Loucy (cell line): ENCODE results near the gene LIN37.

Experiments
- EZH2phosphoT487 ChIP-seq: fragments of 200-600 bp; IDR thresholded peaks from 2 replicates; pipeline ENCODE4 v1.6.1; 2018; ENCODE audit warnings: antibody characterized with exemption, mild to moderate bottlenecking, moderate library complexity, borderline replicate concordance
- TF ChIP-seq, protein P1 (sequence below): fragments of 200-600 bp; sonication (generic); conservative IDR thresholded peaks from 2 replicates; pipeline ENCODE4 v1.5.1; 2014; ENCODE audit warnings: mild to moderate bottlenecking, antibody characterized with exemption, low read length

DNA sequence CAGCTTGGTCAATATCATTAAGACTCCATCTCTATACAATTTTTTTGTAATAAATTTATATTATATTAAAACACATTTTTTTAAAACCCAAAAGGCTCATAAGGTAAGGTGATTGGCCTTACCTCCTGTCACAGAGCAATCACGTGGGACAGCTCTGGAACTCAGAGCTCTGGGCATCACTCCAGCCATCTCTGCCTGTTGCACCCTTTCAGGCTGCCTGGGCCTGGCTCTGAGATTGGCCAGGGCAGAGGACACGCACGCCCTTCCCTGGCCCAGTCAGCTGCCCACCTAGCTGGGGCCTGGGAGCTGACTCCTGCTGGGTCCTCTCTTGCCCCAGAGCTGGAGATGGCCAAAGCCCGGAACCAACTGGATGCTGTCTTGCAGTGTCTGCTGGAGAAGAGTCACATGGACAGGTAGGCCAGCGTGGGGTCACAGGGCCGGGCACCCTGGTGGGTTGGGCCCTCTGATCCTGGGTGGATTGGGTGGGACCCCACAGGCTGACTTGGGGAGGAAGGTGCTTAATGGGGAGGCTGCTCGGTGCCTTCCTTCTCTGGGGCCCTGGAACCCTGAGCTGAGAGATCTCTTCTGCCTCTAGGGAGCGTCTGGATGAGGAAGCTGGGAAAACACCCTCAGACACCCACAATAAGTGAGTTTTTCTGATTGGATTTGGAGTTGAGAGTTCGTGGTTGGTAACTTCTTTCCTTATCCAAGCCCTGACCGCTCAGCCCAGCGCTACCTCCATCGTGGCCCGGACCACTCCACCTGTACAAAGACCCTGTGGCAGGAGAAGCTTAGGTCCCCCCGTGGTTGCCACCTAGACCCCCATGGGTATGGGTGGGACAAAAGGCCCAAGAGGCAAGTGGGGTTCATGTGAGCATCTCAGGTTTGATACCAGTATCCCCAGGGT lies 3.7 kb downstream of the LIN37 start:
- TF ChIP-seq, protein P1, sequence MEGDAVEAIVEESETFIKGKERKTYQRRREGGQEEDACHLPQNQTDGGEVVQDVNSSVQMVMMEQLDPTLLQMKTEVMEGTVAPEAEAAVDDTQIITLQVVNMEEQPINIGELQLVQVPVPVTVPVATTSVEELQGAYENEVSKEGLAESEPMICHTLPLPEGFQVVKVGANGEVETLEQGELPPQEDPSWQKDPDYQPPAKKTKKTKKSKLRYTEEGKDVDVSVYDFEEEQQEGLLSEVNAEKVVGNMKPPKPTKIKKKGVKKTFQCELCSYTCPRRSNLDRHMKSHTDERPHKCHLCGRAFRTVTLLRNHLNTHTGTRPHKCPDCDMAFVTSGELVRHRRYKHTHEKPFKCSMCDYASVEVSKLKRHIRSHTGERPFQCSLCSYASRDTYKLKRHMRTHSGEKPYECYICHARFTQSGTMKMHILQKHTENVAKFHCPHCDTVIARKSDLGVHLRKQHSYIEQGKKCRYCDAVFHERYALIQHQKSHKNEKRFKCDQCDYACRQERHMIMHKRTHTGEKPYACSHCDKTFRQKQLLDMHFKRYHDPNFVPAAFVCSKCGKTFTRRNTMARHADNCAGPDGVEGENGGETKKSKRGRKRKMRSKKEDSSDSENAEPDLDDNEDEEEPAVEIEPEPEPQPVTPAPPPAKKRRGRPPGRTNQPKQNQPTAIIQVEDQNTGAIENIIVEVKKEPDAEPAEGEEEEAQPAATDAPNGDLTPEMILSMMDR, result no peak
- no peak for TF ChIP-seq EZH2phosphoT487
